HCT116 (cell line): Measurements from ENCODE around the gene EHD4. TPM values are rescaled to one million over a fixed set of nuclear protein-coding genes. Genes with fewer than 3 reads are reported as not detected.

ENCODE experiments used
- ATAC-seq: fragments of 200-7000 bp; cut with Tn5 transposase; 2 replicates; pipeline ENCODE4 v1.9.1; 2020; ENCODE audit warnings: mild to moderate bottlenecking, moderate library complexity
- BruUV-seq: library from RNA; stranded (reverse); fragments of 400-500 nt; replicated peaks from 2 replicates; lab custom pipeline; 2021; lab: Mats Ljungman, UMichigan
- CTCF ChIA-PET: fragments of 300-600 bp; sonication (Branson Sonifier 250); formaldehyde crosslinking; loops from one replicate; lab custom pipeline; 2021; ENCODE audit warnings: antibody characterized with exemption; lab: Charles Lee
- POLR2A ChIA-PET: fragments of 300-600, 350-600 bp; sonication (Branson Sonifier 250); formaldehyde crosslinking; loops from one replicate; lab custom pipeline; 2021; ENCODE audit warnings: antibody characterized with exemption; lab: Charles Lee
- RAD21 ChIA-PET, 2 experiments: fragments of 300-600 bp; sonication (Branson Sonifier 250); formaldehyde crosslinking; loops; one replicate each; lab custom pipeline; 2023; ENCODE audit warnings: low total read pairs in 2 of 2; ENCODE audit not compliant: uncharacterized antibody in 2 of 2, unreplicated experiment in 2 of 2, low non-redundant PET in 1 of 2; lab: Charles Lee
- DNase-seq: peaks from one replicate; pipeline ENCODE4 v3.0.0-alpha.2; 2010; ENCODE audit warnings: low read depth, low spot score
- H2AFZ ChIP-seq: fragments of 200-600 bp; shearing (Covaris generic), sonication (generic); 2 replicates; pipeline ENCODE4 v1.6.1; 2017; ENCODE audit warnings: low read depth, mixed run types, mixed read lengths, antibody characterized with exemption, low read length; ENCODE audit not compliant: poor library complexity, severe bottlenecking
- H3K27ac ChIP-seq: 2 replicates; pipeline ENCODE4 v1.5.1; 2012; ENCODE audit warnings: low read depth, low read length
- H3K27me3 ChIP-seq: fragments of 200-600 bp; sonication (generic); 2 replicates; pipeline ENCODE4 v1.6.1; 2016; ENCODE audit warnings: mixed run types, low read length, mixed read lengths; ENCODE audit not compliant: insufficient read depth
- H3K36me3 ChIP-seq, 2 experiments: fragments of 200-500 bp in 1 of 2; fragments of 200-600 bp in 1 of 2; sonication (Bioruptor generic) in 1 of 2; sonication (generic) in 1 of 2; 2 replicates each; pipeline versions ENCODE4 v1.5.1 to v1.6.1; 2014 to 2016; ENCODE audit warnings: low read length in 2 of 2, inconsistent platforms in 1 of 2, mixed read lengths in 1 of 2, mixed run types in 1 of 2; ENCODE audit not compliant: insufficient read depth in 2 of 2, control insufficient read depth in 1 of 2
- H3K4me1 ChIP-seq, 2 experiments: fragments of 200-600 bp in 1 of 2; sonication (generic) in 1 of 2; 2 replicates each; pipeline versions ENCODE4 v1.5.1 to v1.6.1; 2012 to 2017; ENCODE audit warnings: low read length in 2 of 2, inconsistent platforms in 1 of 2, mild to moderate bottlenecking in 1 of 2, mixed read lengths in 1 of 2, mixed run types in 1 of 2, moderate library complexity in 1 of 2; ENCODE audit not compliant: insufficient read depth in 2 of 2, control insufficient read depth in 1 of 2
- H3K4me2 ChIP-seq: fragments of 200-600 bp; sonication (generic); 2 replicates; pipeline ENCODE4 v1.6.1; 2017; ENCODE audit warnings: mixed run types, low read length, mixed read lengths
- H3K4me3 ChIP-seq, 2 experiments: fragments of 200-600 bp in 1 of 2; sonication (generic) in 1 of 2; replicated peaks in 1 of 2; 2 replicates each; pipeline ENCODE4 v1.5.1; 2011 to 2016; ENCODE audit warnings: low read length in 2 of 2, control low read depth in 1 of 2, low read depth in 1 of 2, mild to moderate bottlenecking in 1 of 2, mixed read lengths in 1 of 2, mixed run types in 1 of 2
- H3K79me2 ChIP-seq: fragments of 200-600 bp; sonication (generic); 2 replicates; pipeline ENCODE4 v1.6.1; 2017; ENCODE audit warnings: mild to moderate bottlenecking, mixed run types, low read length, moderate library complexity, mixed read lengths; ENCODE audit not compliant: insufficient read depth
- H3K9ac ChIP-seq: fragments of 200-600 bp; sonication (generic); 2 replicates; pipeline ENCODE4 v1.6.1; 2016; ENCODE audit warnings: low read length, mixed read lengths
- H3K9me2 ChIP-seq: fragments of 200-600 bp; sonication (generic), shearing (Covaris generic); 2 replicates; pipeline ENCODE4 v1.6.1; 2017; ENCODE audit warnings: mixed run types, mild to moderate bottlenecking, moderate library complexity; ENCODE audit not compliant: insufficient read depth
- H3K9me3 ChIP-seq, 2 experiments: fragments of 200-500 bp in 1 of 2; fragments of 200-600 bp in 1 of 2; sonication (Bioruptor generic) in 1 of 2; sonication (generic) in 1 of 2; 2 replicates each; pipeline ENCODE4 v1.6.1; 2014 to 2017; ENCODE audit warnings: low read length in 2 of 2, mixed read lengths in 2 of 2, inconsistent platforms in 1 of 2, low read depth in 1 of 2, mild to moderate bottlenecking in 1 of 2, mixed run types in 1 of 2, moderate library complexity in 1 of 2; ENCODE audit not compliant: control insufficient read depth in 1 of 2, insufficient read depth in 1 of 2
- H4K20me1 ChIP-seq: fragments of 200-600 bp; sonication (generic), shearing (Covaris generic); 2 replicates; pipeline ENCODE4 v1.6.1; 2017; ENCODE audit warnings: mixed run types, mild to moderate bottlenecking, moderate library complexity; ENCODE audit not compliant: insufficient read depth
- EGR1 ChIP-seq: IDR thresholded peaks from 2 replicates; pipeline ENCODE4 v1.6.1; 2012; ENCODE audit warnings: low read depth
- EZH2 ChIP-seq: fragments of 200-600 bp; sonication (generic); IDR thresholded peaks from 2 replicates; pipeline ENCODE4 v1.6.1; 2017; ENCODE audit warnings: antibody characterized with exemption, mixed run types
- POLR2A ChIP-seq: IDR thresholded peaks from 2 replicates; pipeline ENCODE4 v1.7.0; 2011; ENCODE audit warnings: borderline replicate concordance; ENCODE audit not compliant: insufficient read depth, insufficient read length; ENCODE audit errors: extremely low read depth
- POLR2AphosphoS5 ChIP-seq: IDR thresholded peaks from 2 replicates; pipeline ENCODE4 v1.6.1; 2011; ENCODE audit warnings: mild to moderate bottlenecking, low read depth, low read length, moderate library complexity
- RAD21 ChIP-seq: IDR thresholded peaks from 2 replicates; pipeline ENCODE4 v1.6.1; 2012; ENCODE audit warnings: low read depth, mild to moderate bottlenecking
- SRF ChIP-seq: IDR thresholded peaks from 2 replicates; pipeline ENCODE4 v1.6.1; 2012; ENCODE audit warnings: low read depth
- YY1 ChIP-seq: IDR thresholded peaks from 2 replicates; pipeline ENCODE4 v1.6.1; 2011; ENCODE audit warnings: low read length, low read depth, moderate library complexity, mild to moderate bottlenecking; ENCODE audit not compliant: insufficient replicate concordance; ENCODE audit errors: extremely low read depth
- ZNF274 ChIP-seq: fragments of 200-500 bp; sonication (Bioruptor generic); IDR thresholded peaks from 2 replicates; pipeline ENCODE4 v1.6.1; 2014; ENCODE audit warnings: mild to moderate bottlenecking, low read depth, low read length, inconsistent platforms
- intact Hi-C: fragments of 100-400 bp; cut with micrococcal nuclease; formaldehyde crosslinking; loops from 2 replicates; pipeline ENCODE4 v1.10.0; 2022
- total RNA-seq: library from RNA; stranded (reverse); gene quantifications from one replicate; pipeline ENCODE4 v1.2.1, GENCODE V29; 2021; ENCODE audit not compliant: unreplicated experiment
- TF ChIP-seq, protein P1 (sequence below): IDR thresholded peaks from 2 replicates; pipeline ENCODE4 v1.6.1; 2011; ENCODE audit warnings: mild to moderate bottlenecking, low read length, moderate library complexity; ENCODE audit not compliant: insufficient replicate concordance; ENCODE audit errors: extremely low read depth

Gene EHD4
- total RNA-seq, 1 experiment from 2014 or later, result 28.0 TPM

- BruUV-seq, result no TSS peak
- Histone ChIP-seq H4K20me1 (no peaks in the 10 kb centered on the region), H3K9me2 (no peaks in the 10 kb centered on the region), H3K9me3 (no peaks in the 10 kb centered on the region), H3K4me3 (no peak overlapping the region), H3K4me2 (no peak overlapping the region), H3K9ac (no peak overlapping the region), H3K27me3 (no peaks in the 10 kb centered on the region), H3K79me2 (no peaks in the 10 kb centered on the region), H2AFZ (no peak overlapping the region), H3K4me1 (no peaks in the 10 kb centered on the region), H3K27ac (no peak overlapping the region), H3K36me3 (no peaks in the 10 kb centered on the region)
- intact Hi-C loops, result no loop called here
- CTCF ChIA-PET, result no interaction called here
- ATAC-seq, result no peak
- DNase-seq, result no peak
- RAD21 ChIA-PET, result no interaction called here
- POLR2A ChIA-PET, result no interaction called here
- no peak for TF ChIP-seq RAD21
- TF ChIP-seq POLR2A, result no peak
- no peak for TF ChIP-seq ZNF274
- TF ChIP-seq SRF, result no peak
- TF ChIP-seq POLR2AphosphoS5, result no peak
- TF ChIP-seq EGR1, result no peak
- TF ChIP-seq, protein P1, sequence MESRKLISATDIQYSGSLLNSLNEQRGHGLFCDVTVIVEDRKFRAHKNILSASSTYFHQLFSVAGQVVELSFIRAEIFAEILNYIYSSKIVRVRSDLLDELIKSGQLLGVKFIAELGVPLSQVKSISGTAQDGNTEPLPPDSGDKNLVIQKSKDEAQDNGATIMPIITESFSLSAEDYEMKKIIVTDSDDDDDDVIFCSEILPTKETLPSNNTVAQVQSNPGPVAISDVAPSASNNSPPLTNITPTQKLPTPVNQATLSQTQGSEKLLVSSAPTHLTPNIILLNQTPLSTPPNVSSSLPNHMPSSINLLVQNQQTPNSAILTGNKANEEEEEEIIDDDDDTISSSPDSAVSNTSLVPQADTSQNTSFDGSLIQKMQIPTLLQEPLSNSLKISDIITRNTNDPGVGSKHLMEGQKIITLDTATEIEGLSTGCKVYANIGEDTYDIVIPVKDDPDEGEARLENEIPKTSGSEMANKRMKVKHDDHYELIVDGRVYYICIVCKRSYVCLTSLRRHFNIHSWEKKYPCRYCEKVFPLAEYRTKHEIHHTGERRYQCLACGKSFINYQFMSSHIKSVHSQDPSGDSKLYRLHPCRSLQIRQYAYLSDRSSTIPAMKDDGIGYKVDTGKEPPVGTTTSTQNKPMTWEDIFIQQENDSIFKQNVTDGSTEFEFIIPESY, result no peak
- TF ChIP-seq YY1, result no peak
- TF ChIP-seq EZH2, result no peak
Measured at GRCh38 chr15:41878355-41878699, 94.0 kb downstream of the EHD4 start.
